ENCODE data around the gene MARCHF3. TPM values are rescaled to one million over a fixed set of nuclear protein-coding genes. Genes with fewer than 3 reads are reported as not detected.
"Not testable (repeated sequence)": the region's sequence is repeated elsewhere in the genome, so short reads cannot be mapped to it uniquely, and the experiment has no call there.

MARCHF3 gene
- total RNA-seq, 1 donor from 2014 or later: 25.9 TPM

DNA sequence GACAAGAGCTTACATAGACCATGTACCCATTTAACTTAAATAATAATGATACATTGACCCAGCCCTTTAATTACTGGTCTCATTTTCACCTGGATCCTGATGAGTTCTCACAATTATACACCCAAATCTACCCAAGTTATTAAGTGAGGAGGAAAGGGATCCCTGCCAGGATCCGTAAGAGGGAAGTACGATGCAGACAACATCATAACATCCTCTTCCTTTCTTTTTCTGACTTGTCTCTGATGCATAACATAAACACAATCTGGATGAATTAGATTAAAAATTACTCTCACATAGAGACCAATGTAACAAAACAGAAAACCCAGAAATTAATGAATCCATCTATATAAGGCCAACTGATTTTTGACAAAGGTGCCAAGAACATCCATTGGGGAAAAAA lies 17.0 kb downstream of the MARCHF3 start:
- DNase-seq (ENCODE audit: extremely low read depth, low read depth, low spot score): no peak

DNA sequence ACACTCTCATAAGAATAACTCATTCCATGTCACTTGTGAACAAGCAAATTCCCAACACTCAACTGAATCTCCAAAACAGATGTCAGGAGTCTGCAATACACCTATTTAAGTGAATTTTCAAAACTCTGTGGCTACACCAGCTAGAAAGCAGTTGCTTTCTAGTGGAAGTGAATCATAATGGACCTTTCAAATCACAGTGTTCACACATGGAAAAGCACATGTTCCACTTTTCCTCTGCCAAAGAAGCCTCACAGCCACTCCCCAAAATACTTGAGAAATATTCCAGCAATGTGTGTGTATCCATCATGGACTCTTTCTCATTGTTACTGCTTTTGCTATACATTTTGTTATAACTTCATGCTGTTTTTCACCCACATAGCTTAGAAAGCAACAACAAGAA lies 17.4 kb downstream of the MARCHF3 start:
- DNase-seq (ENCODE audit: extremely low read depth, low read depth, low spot score): no peak

GRCh38 chr5:127011961-127012644 lies 18.3 kb downstream of the MARCHF3 start:
- no peak for DNase-seq (ENCODE audit: extremely low read depth, low read depth, low spot score)

- no peak for DNase-seq (ENCODE audit: extremely low read depth, low read depth, low spot score)
Observed at GRCh38 chr5:127011153-127011552, 19.2 kb downstream of the MARCHF3 start.

DNA sequence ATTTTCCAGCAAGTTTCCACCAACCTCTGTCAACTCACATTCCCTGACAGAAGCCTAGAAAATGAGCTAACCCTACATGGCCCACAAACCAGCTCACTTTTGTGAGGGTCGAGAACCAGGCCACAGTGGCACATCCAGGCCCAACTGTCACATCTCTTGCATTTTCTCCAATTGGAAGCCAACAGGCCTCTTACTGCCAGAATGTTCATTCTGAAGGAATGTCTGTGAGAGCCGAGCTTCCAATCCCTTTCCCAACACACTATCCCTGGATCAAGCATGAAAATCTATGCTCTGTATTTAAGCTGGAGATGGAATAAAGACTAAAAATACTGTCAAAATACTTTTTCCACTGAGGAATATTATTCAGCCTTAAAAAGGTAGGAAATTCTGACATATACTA lies 20.0 kb downstream of the MARCHF3 start:
- no peak for DNase-seq (ENCODE audit: extremely low read depth, low read depth, low spot score)

DNA sequence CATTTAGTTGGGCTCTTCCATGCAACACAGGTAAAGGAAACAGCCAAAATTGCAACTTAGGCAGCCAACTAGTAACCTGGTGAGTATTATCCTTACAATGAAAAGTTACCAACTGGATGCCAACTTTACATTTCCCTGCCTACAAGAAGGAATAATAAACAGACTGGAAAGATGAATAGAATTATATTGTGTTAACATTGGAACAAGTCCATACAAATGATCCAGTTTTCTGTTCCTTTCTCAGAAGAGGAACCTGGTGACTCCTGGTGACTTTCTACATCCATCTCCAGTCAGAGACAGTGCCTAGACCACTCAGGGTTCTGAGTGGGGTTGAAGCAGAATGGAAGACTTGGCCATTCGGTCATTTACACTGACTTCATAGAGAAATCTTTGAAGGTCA lies 20.6 kb downstream of the MARCHF3 start:
- no peak for DNase-seq (ENCODE audit: extremely low read depth, low read depth, low spot score)

DNA sequence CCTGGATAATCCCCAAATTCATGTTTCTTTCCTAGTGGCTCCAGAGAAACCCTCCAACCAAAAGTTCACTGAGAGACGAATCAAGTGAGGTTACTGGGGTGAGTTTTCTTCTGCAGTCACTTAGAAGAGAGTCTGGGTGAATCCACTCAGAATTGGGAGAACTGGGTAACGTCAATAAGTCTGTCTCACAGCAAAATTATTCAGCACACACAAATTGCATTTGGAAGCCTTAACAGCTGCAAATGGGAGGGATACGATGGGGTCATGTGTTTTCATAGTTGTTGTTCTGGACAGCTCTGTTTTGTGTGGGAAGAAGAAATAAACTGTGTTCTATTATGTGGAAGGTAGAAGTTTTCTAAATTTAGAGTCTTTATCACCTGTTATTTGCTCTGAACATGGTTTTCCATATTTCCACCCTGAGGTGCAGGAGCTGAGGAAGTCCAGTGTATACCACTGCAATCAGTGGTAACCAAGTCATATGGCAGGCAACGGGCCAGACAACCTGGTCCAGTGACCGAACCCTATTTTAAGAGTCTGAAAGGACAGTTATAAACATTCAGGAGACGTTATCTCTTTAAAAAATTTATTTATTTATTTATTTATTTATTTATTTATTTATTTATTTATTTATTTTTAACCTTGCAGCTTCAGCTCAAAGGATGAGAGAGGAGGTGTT lies 21.9 kb downstream of the MARCHF3 start:
- DNase-seq (ENCODE audit: extremely low read depth, low read depth, low spot score): no peak

DNA sequence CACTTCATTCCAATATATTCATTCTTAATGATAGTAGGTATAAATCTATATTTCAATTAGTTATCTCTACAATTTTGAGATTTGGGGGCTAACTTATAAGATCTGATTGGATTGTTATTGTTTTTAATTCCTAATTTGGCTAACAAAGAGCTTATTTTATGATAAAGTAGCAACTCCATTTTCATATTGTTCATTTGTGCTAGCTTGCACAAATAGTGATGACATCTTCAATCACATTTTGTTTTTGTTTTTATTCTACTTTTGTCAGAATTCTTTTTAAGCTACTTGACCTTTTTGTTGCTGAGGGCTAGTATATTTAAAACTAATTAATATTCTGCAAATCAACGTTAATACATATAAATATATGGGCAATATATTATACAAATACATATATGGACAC lies 22.8 kb downstream of the MARCHF3 start:
- DNase-seq (ENCODE audit: extremely low read depth, low read depth, low spot score): no peak

- no peak for DNase-seq (ENCODE audit: extremely low read depth, low read depth, low spot score)
Observed at GRCh38 chr5:127006744-127007143, 23.6 kb downstream of the MARCHF3 start.

DNA sequence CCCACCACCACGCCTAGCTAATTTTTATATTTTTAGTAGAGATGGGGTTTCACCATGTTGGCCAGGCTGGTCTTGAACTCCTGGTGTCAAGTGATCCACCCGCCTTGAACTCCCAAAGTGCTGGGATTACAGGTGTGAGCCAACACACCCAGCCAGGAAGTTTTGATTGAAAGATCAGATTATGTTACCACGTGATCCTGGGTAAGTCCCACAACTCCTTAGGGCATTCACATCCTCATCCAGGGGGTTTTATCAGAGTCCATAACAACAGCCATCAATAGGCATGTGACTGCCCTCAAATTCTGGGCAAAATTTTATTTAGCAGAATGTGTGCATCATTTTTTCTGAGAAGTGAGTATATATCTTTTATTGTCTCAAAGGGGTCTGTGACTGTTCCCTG lies 25.1 kb downstream of the MARCHF3 start:
- DNase-seq (ENCODE audit: extremely low read depth, low read depth, low spot score): not testable (repeated sequence)

GRCh38 chr5:127004721-127005120 lies 25.6 kb downstream of the MARCHF3 start:
- DNase-seq (ENCODE audit: extremely low read depth, low read depth, low spot score): no peak

DNA sequence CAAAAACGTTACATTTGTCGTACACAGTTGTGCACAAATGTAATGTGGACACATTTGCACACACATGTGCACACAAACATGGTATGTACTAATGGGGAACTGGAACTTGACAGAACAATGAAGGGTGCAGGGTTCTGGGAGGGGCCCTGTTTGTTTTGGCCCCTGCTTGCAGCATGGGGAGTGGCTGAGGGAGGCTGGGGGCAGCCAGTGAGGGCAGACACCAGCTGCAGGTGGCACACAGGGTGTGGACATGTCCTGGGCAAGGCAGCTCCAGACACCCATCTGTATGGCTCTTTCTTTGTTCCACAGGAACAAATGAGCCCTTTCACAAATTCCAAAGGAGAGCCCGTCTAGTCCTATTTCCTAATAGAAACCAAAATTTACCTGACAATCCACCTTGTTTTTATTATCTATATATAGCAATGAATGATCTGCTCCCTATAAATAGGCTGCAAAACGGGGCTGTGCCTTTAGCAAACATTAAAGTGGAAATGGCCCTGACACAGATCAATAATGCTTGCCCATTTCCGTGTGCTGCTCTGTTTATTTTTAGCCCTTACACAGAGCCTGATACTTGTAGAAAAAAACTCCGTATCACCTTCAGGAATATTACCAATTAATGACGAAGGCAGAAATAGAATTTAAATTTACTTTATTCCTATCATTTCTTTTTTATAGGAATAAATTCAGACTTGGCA lies 26.4 kb downstream of the MARCHF3 start:
- DNase-seq (ENCODE audit: extremely low read depth, low read depth, low spot score): no peak

- DNase-seq (ENCODE audit: extremely low read depth, low read depth, low spot score): no peak
Observed at GRCh38 chr5:127002390-127002789, 28.0 kb downstream of the MARCHF3 start.

- DNase-seq (ENCODE audit: extremely low read depth, low read depth, low spot score): peak; percentile 66
Observed at GRCh38 chr5:127001621-127002296, 28.6 kb downstream of the MARCHF3 start.

GRCh38 chr5:126998895-126999570 lies 31.3 kb downstream of the MARCHF3 start:
- no peak for DNase-seq (ENCODE audit: extremely low read depth, low read depth, low spot score)

- no peak for DNase-seq (ENCODE audit: extremely low read depth, low read depth, low spot score)
Observed at GRCh38 chr5:126998201-126998631, 32.1 kb downstream of the MARCHF3 start.

DNA sequence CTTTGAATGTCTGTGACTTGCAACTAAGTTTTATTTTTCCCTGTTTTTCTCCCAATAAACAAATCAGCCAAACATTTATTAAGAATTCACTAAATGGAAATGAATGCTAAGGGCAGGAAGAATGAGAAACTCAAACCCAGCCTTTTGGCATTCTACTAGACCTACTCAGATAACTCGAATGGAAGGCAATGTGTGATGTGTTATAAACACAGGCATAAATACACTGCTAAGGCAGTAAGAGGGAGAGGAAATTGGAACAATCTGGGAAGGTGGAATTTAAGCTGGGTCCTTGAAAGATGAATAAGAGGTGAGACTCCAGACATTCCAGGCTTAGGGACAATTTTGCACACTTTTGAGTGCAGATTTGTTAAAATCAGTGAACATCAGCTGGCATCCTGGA lies 34.7 kb downstream of the MARCHF3 start:
- DNase-seq (ENCODE audit: extremely low read depth, low read depth, low spot score): no peak

DNA sequence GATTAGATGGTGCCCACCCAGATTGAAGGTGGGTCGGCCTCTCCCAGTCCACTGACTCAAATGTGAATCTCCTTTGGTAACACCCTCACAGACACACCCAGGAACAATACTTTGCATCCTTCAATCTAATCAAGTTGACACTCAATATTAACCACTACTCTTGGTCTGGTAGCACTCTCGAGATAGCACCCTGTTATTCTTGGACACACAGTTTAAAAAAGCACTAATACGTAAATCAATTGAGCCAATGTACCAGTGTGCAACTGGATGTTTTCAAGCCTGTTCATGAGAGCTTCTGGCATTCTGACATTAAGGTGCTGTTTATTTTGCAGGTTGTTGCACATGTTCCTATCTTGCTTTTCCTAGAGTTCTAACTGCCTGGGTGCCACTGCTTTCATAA lies 35.3 kb downstream of the MARCHF3 start:
- DNase-seq (ENCODE audit: extremely low read depth, low read depth, low spot score): no peak

DNA sequence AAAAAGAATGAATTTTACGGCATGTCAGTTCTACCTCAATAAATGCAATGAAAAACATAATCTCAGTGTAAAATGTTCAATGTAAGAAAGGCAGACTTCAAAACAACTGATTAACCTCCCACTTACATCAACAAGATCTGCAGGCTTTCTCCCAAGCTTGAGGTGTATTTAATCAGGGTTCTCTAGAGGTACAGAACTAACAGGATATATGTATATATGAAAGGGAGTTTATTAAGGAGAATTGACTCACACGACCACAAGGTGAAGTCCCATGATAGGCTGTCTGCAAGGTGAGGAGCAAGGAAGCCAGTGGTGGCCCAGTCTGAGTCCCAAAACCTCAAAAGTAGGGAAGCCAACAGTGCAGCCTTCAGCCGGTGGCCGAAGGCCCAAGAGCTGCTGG lies 35.9 kb downstream of the MARCHF3 start:
- DNase-seq (ENCODE audit: extremely low read depth, low read depth, low spot score): no peak

DNA sequence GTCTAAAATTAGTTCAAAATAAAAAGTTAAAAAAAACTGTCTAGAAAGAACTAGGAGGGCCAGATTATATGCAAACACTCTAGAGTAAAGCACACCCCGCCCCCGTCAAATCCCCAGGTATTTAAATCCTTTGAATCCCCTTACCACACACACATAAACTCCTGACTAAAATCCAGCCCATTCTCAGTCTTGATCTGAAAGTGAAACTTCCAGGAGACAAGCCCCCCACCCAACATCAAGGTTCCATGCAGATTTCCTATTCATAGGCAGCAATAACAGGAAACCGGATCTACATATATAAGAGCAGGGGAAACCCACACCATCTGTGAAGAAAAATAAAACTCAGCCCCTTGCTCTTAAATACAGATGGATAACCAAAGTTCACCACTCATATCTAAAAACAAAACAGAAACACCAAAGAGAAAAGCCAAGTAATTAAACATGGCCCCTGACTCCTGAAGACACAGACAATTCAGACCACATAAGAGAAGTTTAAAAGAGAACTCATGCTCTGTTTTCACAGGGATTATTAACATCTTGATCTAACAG lies 42.3 kb downstream of the MARCHF3 start:
- DNase-seq (ENCODE audit: extremely low read depth, low read depth, low spot score): peak; percentile 37

Data from glomerular endothelial cell (primary cell).